HG03280 (cell line): ENCODE data around the gene MBD4.
"Not testable (repeated sequence)": the region's sequence is repeated elsewhere in the genome, so short reads cannot be mapped to it uniquely, and the experiment has no call there.

Experiments used
- ATAC-seq: cut with Tn5 transposase; IDR thresholded peaks from one replicate; pipeline ENCODE4 v1.9.1; 2021; ENCODE audit warnings: mild to moderate bottlenecking, moderate library complexity; ENCODE audit not compliant: unreplicated experiment

The MBD4 gene

GRCh38 chr3:129432671-129433070 lies 7.1 kb downstream of the MBD4 start:
- no peak for ATAC-seq

- no peak for ATAC-seq
Measured at GRCh38 chr3:129432036-129432435, 7.7 kb downstream of the MBD4 start.

GRCh38 chr3:129429602-129430001 lies 10.1 kb downstream of the MBD4 start:
- ATAC-seq: no peak

DNA sequence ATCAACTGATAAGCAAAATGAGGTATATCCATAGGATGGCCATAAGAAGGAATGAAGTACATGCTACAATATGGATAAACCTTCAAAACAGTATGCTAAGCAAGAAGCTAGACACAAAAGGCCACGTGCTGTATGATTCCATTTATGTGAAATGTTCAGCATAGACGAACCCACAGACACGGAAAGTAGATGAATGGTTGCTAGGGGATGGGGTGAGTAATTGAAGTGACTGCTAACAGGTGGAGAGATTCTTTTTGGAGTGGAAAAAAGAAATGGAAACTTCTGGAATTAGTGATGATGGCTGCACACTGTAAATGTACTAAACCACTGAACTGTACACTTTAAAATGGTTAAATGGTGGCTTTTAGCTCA lies 10.7 kb downstream of the MBD4 start:
- ATAC-seq: no peak

DNA sequence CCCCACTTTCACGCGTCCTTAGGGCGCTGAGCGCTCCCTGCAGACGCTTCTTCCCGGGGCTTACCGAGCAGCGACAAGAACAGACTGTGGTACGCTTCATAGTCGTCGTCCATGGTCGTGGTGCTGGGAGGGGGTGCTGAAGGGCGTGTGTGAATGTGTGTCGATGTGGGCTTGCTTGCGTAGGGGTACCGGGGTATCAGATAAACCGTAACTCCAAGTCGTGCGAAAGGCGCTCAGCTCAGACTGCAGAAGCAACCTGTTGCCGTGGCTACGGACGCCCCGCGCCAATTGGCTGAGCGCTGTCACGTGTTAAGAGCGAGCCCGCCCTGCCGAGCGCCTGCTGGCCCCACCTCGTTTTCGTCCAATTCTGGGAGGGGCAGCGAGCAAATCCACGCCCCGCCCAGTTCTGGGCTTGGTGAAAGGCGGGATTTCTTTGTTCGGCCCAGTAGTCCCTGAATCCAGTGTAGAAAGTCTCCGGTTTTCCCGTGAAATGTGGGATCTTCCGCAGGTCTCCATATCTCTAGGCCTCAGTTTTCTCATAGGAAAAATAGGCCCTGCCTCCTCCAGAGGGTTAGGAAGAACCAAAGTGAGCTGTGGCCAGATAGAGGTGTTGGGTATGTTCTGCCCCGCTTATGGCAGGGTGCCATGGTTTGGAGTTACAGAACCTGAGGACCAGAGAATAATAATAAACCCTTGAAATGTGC lies 11.2 kb downstream of the MBD4 start, which contains the start of gene EFCAB12:
TSS of gene EFCAB12 (minus strand) at position 261 of the 704 bp plus-strand sequence. CDS start at position 113, 148 bp downstream.
- ATAC-seq: peak; percentile 86

DNA sequence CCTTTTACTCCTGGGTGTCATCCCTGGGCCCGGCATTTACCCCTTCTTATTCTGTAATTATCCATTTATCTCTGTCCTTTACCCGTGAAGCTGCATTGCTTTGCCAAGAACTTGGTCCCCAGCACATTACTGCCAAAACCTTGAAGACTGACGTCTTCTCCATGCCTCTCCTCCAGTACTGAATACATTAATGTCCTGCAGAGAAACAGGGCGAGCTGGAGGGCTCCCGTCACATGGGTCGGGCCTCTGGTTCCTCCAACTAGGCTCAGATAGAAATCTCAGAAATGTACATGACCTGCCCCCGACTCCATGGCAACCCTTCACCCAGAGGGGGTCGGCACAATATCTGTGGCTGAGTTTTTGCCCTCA lies 11.8 kb downstream of the MBD4 start:
- no peak for ATAC-seq

- no peak for ATAC-seq
Measured at GRCh38 chr3:129425619-129426018, 14.1 kb downstream of the MBD4 start.

DNA sequence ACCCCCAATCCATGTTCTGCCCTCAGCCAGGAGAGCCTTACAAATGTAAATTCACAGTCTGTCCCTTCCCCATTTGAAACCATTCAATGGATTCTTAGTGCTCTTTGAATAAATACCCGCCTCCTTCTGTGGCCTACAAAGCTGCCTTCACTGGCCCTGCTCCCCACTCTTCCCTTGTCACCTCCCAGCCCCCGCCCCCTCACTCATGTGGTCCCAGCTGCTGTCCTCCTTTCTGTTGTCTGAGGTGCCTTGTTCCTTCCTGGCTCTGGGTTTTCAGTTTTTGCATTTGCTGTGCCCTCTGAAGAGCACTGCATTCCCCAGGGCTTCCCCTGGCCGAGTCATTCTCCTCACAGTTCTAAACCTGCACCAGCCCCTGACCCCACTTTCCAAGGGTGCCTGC lies 14.5 kb downstream of the MBD4 start:
- ATAC-seq: no peak

- peak; percentile 69 for ATAC-seq
Measured at GRCh38 chr3:129424185-129424841, 15.4 kb downstream of the MBD4 start.

GRCh38 chr3:129422897-129423296 lies 16.9 kb downstream of the MBD4 start:
- ATAC-seq: no peak

DNA sequence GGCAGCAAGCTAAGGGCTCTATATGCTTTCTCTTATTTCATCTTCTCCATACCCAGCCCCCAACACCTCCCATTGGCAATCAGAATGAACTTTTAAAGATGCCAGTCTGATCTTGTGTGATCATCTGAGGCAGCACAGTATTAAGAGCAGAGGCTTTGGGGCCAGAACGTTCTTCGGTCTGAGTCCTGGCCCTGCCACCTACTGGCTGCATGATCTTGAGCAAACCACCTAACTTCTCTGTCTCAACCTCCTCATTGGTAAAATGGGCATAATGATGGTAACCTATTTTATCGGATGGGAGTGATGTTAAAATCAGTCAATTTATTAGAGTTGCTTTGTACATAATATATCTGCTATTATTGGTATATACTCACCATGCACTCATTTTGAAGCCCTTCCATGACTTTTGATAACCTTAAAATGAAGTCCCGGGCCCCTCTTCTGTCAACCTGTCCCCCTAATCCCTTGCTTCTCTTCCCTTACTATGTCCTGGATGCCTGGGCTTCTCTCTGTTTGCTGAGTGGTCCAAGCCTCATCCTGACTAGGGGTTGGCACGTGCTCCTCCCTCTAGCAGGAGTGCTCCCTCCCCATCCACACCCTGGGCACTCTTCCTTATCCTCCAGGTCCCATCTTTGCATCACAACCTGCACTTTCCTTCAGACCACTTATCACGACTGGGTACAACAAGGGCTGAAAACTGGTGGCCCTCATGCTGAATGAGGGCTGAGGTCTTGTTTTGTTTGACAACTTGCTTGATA lies 17.6 kb downstream of the MBD4 start:
- ATAC-seq: no peak

DNA sequence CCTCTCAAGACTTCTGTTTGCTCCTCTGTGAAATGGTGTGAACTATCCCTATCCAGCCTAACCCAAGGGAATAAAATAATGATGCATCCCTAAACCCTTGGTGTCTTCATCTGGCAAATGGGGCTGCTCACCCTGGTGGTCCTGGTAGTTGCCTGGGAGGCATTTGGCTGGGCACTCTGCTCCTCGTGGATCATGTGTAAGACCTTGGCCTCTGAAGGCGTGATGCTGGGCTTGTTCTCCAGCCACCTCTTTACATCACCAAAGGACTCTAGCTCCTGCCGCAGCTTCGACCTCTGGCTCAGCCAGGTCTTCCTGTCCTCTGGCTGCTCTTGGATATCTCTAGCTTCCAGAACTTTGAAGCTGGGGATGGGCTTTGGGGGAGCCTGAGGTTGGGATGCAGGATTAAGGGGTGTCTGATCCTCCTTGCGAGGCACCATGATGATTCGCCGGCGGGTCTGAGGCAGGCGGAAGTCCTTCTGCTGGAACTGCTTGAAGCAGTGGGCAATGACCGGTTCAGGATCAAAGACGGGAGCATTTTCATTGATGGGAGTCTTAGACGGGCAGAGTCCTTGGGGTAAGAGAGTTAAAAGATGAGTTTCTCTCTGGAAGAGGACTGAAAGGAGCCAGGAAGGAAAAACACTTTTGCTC lies 18.4 kb downstream of the MBD4 start:
- no peak for ATAC-seq

DNA sequence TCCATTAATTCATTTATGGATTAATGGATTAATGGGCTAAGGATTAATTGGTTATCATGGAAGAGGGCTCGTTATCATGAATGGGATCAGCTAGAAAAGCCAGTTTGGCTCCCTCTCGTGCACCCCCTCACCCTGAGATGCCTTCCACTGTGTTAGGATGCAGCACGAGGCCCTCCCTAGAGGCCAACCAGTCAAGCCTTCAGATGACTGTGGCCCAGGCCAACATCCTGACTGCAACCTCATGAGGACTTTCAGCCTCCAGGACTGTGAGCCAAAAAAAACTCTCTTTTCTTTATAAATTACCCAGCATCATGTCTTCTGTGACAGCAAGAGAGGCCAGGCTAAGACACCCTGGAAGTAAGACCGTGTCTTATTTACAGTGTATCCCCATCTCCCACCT lies 20.3 kb downstream of the MBD4 start:
- ATAC-seq: no peak

DNA sequence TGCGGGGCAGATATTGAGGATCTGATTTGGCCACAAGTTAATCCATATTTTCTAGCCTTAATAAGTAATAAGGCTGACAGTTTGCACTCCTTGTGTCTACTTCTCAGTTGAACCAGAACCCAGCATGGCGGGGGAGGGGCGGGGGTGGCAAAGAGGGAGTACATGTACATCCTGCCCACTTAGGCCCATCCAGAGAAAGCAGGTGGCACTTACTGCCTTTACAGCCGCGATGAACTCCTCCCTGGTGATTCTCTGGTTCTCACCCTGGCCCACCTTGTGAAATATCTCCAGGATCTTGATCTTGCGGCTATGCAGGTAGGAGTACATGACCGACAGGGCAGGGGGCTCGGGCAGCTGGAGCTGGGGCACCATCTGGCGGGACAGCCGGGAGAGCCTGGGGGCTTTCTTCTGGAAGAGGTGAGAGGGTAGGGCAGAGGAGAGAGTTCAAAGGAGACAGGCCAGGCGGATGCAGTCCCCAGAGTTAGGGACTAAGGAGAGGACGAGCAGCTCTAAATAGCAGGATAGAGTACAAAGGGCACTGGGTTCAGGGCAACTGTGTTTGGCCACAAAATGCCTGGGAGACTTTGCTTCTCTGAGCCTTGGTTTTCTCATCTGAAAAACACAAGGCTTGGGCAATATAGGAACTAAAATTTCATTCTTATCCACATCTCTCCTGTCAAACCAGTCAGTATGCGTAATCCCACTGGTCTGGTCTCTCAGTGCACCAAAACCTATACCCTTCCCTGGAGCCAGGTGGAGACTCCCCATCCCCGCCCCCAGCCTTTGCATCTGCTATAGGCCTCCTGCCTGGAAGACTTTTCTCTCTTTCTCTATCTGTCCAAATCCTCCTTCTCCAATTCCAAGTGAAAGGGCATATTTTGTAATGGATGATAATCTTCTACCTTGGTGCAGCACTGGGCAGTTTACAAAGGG lies 21.4 kb downstream of the MBD4 start:
- no peak for ATAC-seq

GRCh38 chr3:129417326-129417725 lies 22.4 kb downstream of the MBD4 start:
- ATAC-seq: no peak

DNA sequence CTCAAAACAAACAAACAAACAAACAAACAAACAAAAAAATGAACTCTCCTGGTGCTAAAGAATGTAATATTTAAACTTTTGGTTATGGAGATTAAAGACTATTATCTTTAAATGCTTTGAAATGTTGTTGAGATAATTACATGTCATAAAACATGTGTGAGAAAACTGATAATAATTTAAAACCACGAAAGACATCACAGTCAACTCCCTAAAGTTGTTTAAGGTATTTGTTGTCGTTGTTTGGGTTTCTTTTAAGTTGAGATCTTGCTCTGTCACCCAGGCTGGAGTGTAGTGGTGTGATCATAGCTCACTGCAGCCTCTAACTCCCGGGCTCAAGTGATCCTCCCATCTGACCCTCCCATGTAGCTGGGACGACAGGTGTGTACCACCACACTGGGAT lies 23.3 kb downstream of the MBD4 start:
- ATAC-seq: no peak

DNA sequence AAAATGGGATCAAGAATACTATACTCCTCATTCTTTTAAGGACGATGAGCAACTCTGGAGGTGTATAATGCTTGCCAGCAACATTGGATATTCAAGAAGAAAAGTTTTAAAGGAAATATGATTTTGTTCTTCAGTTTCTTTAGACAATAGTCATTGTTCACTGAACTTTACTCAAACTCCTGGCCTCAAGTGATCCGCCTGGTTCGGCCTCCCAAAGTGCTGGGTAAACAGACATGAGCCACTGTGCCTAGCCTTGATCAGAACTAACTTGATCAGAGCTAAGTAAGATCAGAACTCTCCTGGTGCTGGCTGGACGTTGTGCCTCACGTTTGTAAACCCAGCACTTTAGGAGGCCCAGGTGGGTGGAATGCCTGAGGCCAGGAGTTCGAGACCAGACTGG lies 23.9 kb downstream of the MBD4 start:
- ATAC-seq: no peak

GRCh38 chr3:129415378-129415777 lies 24.4 kb downstream of the MBD4 start:
- ATAC-seq: no peak

- peak; percentile 70 for ATAC-seq
Measured at GRCh38 chr3:129413687-129414506, 25.9 kb downstream of the MBD4 start.

DNA sequence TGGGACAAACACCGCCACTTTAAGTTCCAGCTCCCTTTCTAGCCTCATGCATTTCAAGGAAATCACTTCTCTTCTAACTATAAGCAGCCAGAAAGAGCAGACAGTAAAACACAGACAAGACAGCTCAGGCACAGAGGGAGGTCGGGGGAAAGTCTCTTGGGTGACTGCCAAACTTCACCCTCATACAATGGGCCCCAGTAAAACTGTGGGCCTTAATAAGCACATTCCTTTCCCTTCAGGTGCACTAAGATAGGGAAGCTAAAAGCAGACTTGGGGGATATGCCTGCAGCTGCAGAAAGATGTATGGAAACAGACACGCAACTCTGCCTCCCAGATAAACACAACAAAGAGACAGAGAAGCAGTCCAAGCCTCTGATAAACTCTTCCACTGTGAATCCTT lies 26.5 kb downstream of the MBD4 start:
- not testable (repeated sequence) for ATAC-seq
